HEK293 (cell line): ENCODE results near the gene VSIG8.

ENCODE experiments used
- CTCF ChIP-seq: fragments of 450-650 bp; formaldehyde crosslinking; IDR thresholded peaks from 2 replicates; pipeline ENCODE4 v1.5.1; 2016; ENCODE audit warnings: missing biosample characterization, missing genetic modification characterization
- YY1 ChIP-seq: fragments of 450-650 bp; formaldehyde crosslinking; IDR thresholded peaks from 2 replicates; pipeline ENCODE4 v1.5.1; 2018; ENCODE audit warnings: missing biosample characterization, missing genetic modification characterization
- ZBTB7A ChIP-seq: fragments of 450-650 bp; formaldehyde crosslinking; IDR thresholded peaks from 2 replicates; pipeline ENCODE4 v1.5.1; 2016; ENCODE audit warnings: low read depth, missing biosample characterization, missing genetic modification characterization
- ZBTB8A ChIP-seq: fragments of 450-650 bp; formaldehyde crosslinking; IDR thresholded peaks from 2 replicates; pipeline ENCODE4 v1.5.1; 2016; ENCODE audit warnings: missing biosample characterization, missing genetic modification characterization
- ZNF184 ChIP-seq: fragments of 450-650 bp; IDR thresholded peaks from 2 replicates; pipeline ENCODE4 v1.5.1; 2018; ENCODE audit warnings: missing biosample characterization, mild to moderate bottlenecking, missing genetic modification characterization
- ZNF830 ChIP-seq: fragments of 450-650 bp; IDR thresholded peaks from 2 replicates; pipeline ENCODE4 v1.5.0; 2018; ENCODE audit warnings: missing biosample characterization, missing genetic modification characterization, low read depth, mild to moderate bottlenecking, moderate library complexity

GRCh38 chr1:159847231-159847630 is 15.2 kb downstream of the VSIG8 start:
- no peak for TF ChIP-seq ZBTB8A (tag by site-specific recombination)
- no peak for TF ChIP-seq ZNF184
- TF ChIP-seq ZBTB7A, result no peak
- TF ChIP-seq YY1 (tag by site-specific recombination), result no peak
- no peak for TF ChIP-seq ZNF830 (tag by site-specific recombination)
- TF ChIP-seq CTCF (tag by site-specific recombination), result no peak
